SK-N-SH (cell line): ENCODE measurements around the gene COCH. TPM values are rescaled to one million over a fixed set of nuclear protein-coding genes. Genes with fewer than 3 reads are reported as not detected.

Source experiments
- CTCF ChIA-PET: fragments of 300-600, 350-600 bp; formaldehyde crosslinking; extraction: SDS; loops from one replicate; lab custom pipeline; 2021; lab: Yijun Ruan, JAX
- POLR2A ChIA-PET: fragments of 350-600 bp; sonication (Branson Sonifier 250); formaldehyde crosslinking; extraction: SDS; loops from one replicate; lab custom pipeline; 2020; ENCODE audit warnings: antibody characterized with exemption, inconsistent platforms; lab: Yijun Ruan, JAX
- DNase-seq: peaks from one replicate; pipeline ENCODE4 v3.0.0; 2012
- H2AFZ ChIP-seq: fragments of 200-600 bp; sonication (generic); 2 replicates; pipeline ENCODE4 v1.8.1; 2016; ENCODE audit warnings: antibody characterized with exemption, mild to moderate bottlenecking, low read depth
- H3F3A ChIP-seq: fragments of 200-600 bp; sonication (generic); replicated peaks from 2 replicates; pipeline ENCODE3; 2016; ENCODE audit warnings: antibody characterized with exemption, mild to moderate bottlenecking; ENCODE audit not compliant: insufficient read depth
- H3K27ac ChIP-seq, 2 experiments: fragments of 200-500 bp in 1 of 2; fragments of 200-600 bp in 1 of 2; sonication (Bioruptor generic) in 1 of 2; sonication (generic), shearing (Covaris generic) in 1 of 2; 2 replicates each; pipeline versions ENCODE4 v1.5.1 to v1.6.1; 2014 to 2016; ENCODE audit warnings: low read depth in 2 of 2, inconsistent platforms in 1 of 2, low read length in 1 of 2, mild to moderate bottlenecking in 1 of 2, mixed read lengths in 1 of 2
- H3K27me3 ChIP-seq: fragments of 200-600 bp; sonication (generic), shearing (Covaris generic); 2 replicates; pipeline ENCODE4 v1.6.1; 2016; ENCODE audit warnings: mixed run types; ENCODE audit not compliant: insufficient read depth
- H3K36me3 ChIP-seq, 2 experiments: fragments of 200-500 bp in 1 of 2; fragments of 200-600 bp in 1 of 2; sonication (Bioruptor generic) in 1 of 2; sonication (generic) in 1 of 2; replicated peaks in 1 of 2; 2 replicates each; pipeline versions ENCODE3 to v1.5.1; 2014 to 2016; ENCODE audit warnings: low read length in 1 of 2, mild to moderate bottlenecking in 1 of 2; ENCODE audit not compliant: insufficient read depth in 2 of 2, control insufficient read depth in 1 of 2
- H3K4me1 ChIP-seq, 2 experiments: fragments of 200-500 bp in 1 of 2; fragments of 200-600 bp in 1 of 2; sonication (Bioruptor generic) in 1 of 2; sonication (generic), shearing (Covaris generic) in 1 of 2; 2 replicates each; pipeline versions ENCODE4 v1.5.1 to v1.6.1; 2014 to 2016; ENCODE audit warnings: low read depth in 1 of 2, low read length in 1 of 2, mixed run types in 1 of 2; ENCODE audit not compliant: insufficient read depth in 2 of 2, control insufficient read depth in 1 of 2
- H3K4me2 ChIP-seq: fragments of 200-600 bp; sonication (generic), shearing (Covaris generic); 2 replicates; pipeline ENCODE4 v1.6.1; 2017; ENCODE audit warnings: mixed run types
- H3K4me3 ChIP-seq, 2 experiments: fragments of 200-500 bp in 1 of 2; fragments of 200-600 bp in 1 of 2; sonication (Bioruptor generic) in 1 of 2; sonication (generic), shearing (Covaris generic) in 1 of 2; 2 replicates each; pipeline versions ENCODE4 v1.5.1 to v1.8.1; 2014 to 2016; ENCODE audit warnings: low read depth in 2 of 2, inconsistent platforms in 1 of 2, low read length in 1 of 2, mild to moderate bottlenecking in 1 of 2, mixed read lengths in 1 of 2, moderate library complexity in 1 of 2
- H3K79me2 ChIP-seq: fragments of 200-600 bp; sonication (generic); 2 replicates; pipeline ENCODE4 v1.8.1; 2017; ENCODE audit warnings: mild to moderate bottlenecking; ENCODE audit not compliant: insufficient read depth
- H3K9ac ChIP-seq: fragments of 200-600 bp; sonication (generic); 2 replicates; pipeline ENCODE4 v1.6.1; 2017; ENCODE audit warnings: mixed run types
- H3K9me2 ChIP-seq: fragments of 200-600 bp; sonication (generic); 2 replicates; pipeline ENCODE4 v1.6.1; 2017; ENCODE audit warnings: mixed run types
- H3K9me3 ChIP-seq: fragments of 200-600 bp; sonication (generic); 2 replicates; pipeline ENCODE4 v1.6.1; 2017; ENCODE audit warnings: mixed run types, mild to moderate bottlenecking, moderate library complexity
- H4K20me1 ChIP-seq: fragments of 200-600 bp; sonication (generic); 2 replicates; pipeline ENCODE4 v1.6.1; 2017; ENCODE audit warnings: mild to moderate bottlenecking, mixed run types; ENCODE audit not compliant: insufficient read depth
- CTCF ChIP-seq: fragments of 200-600 bp; sonication (generic); IDR thresholded peaks from 2 replicates; pipeline ENCODE4 v1.6.1; 2017; ENCODE audit warnings: antibody characterized with exemption, mild to moderate bottlenecking, moderate library complexity
- ELF1 ChIP-seq: IDR thresholded peaks from 2 replicates; pipeline ENCODE4 v1.4.0; 2012
- EZH2phosphoT487 ChIP-seq: fragments of 200-600 bp; sonication (generic); IDR thresholded peaks from 2 replicates; pipeline ENCODE4 v1.6.1; 2017; ENCODE audit warnings: low read depth, mixed run types, mild to moderate bottlenecking, antibody characterized with exemption, moderate library complexity, borderline replicate concordance
- FOXJ3 ChIP-seq: sonication (generic); formaldehyde crosslinking; IDR thresholded peaks from 2 replicates; pipeline ENCODE4 v1.5.1; 2020; ENCODE audit warnings: mild to moderate bottlenecking, missing genetic modification reagents
- FOXM1 ChIP-seq: IDR thresholded peaks from 2 replicates; pipeline ENCODE4 v1.4.0; 2012; ENCODE audit warnings: low read depth, mild to moderate bottlenecking
- GABPA ChIP-seq: IDR thresholded peaks from 2 replicates; pipeline ENCODE4 v1.4.0; 2012; ENCODE audit warnings: low read depth, mild to moderate bottlenecking
- GATA2 ChIP-seq: sonication (generic); formaldehyde crosslinking; IDR thresholded peaks from 2 replicates; pipeline ENCODE4 v1.5.0; 2020; ENCODE audit warnings: mild to moderate bottlenecking, missing genetic modification reagents
- MAX ChIP-seq: IDR thresholded peaks from 2 replicates; pipeline ENCODE4 v1.4.0; 2012; ENCODE audit warnings: low read depth
- MEF2A ChIP-seq: IDR thresholded peaks from 2 replicates; pipeline ENCODE4 v1.4.0; 2012; ENCODE audit warnings: low read depth, borderline replicate concordance
- NFIC ChIP-seq: IDR thresholded peaks from 2 replicates; pipeline ENCODE4 v1.4.0; 2012; ENCODE audit warnings: borderline replicate concordance
- PBX3 ChIP-seq: IDR thresholded peaks from 2 replicates; pipeline ENCODE4; 2012
- RAD21 ChIP-seq: IDR thresholded peaks from 2 replicates; pipeline ENCODE4 v1.6.1; 2012; ENCODE audit warnings: mild to moderate bottlenecking, low read length
- RFX5 ChIP-seq: IDR thresholded peaks from 2 replicates; pipeline ENCODE4 v1.6.1; 2012; ENCODE audit warnings: mild to moderate bottlenecking, improper control_type of control experiment, low read length
- SIN3A ChIP-seq: IDR thresholded peaks from 2 replicates; pipeline ENCODE4 v1.6.1; 2012; ENCODE audit warnings: low read depth, mild to moderate bottlenecking, low read length, moderate library complexity, borderline replicate concordance
- SMC3 ChIP-seq: IDR thresholded peaks from 2 replicates; pipeline ENCODE4 v1.6.1; 2012; ENCODE audit warnings: low read depth, low read length, improper control_type of control experiment
- TAF1 ChIP-seq: IDR thresholded peaks from 2 replicates; pipeline ENCODE4 v1.6.1; 2012; ENCODE audit warnings: low read depth, mild to moderate bottlenecking, low read length, moderate library complexity, borderline replicate concordance
- USF1 ChIP-seq: IDR thresholded peaks from 2 replicates; pipeline ENCODE4 v1.4.0; 2012; ENCODE audit warnings: low read depth, borderline replicate concordance
- USF2 ChIP-seq: fragments of 150-350 bp; IDR thresholded peaks from 2 replicates; pipeline ENCODE4 v1.6.1; 2017; ENCODE audit warnings: antibody characterized with exemption, low read length, low read depth, borderline replicate concordance
- YY1 ChIP-seq: IDR thresholded peaks from 2 replicates; pipeline ENCODE4 v1.4.0; 2012; ENCODE audit warnings: low read depth, mild to moderate bottlenecking
- polyA plus RNA-seq, 3 experiments: library from polyadenylated mRNA; depleted of rRNA; stranded (reverse); fragments of >200 nt; gene quantifications; 2 replicates each; pipeline ENCODE4 v1.2.3, GENCODE V29; 2012

COCH gene
- polyA plus RNA-seq, 1 of the 3 experiments (the other 2 are of a cell fraction), result 9.3 TPM

- H3K27ac ChIP-seq, result no peak overlapping the region
- POLR2A ChIA-PET, result no interaction called here
These were observed 32.6 kb downstream of the COCH start for GRCh38 chr14:30906752-30907658.

More at GRCh38 chr14:30906752-30907658, 32.6 kb downstream of the COCH start:
- Histone ChIP-seq H3F3A (peaks cover 9% of the 10 kb centered on the region), H3K79me2 (no peaks in the 10 kb centered on the region), H3K36me3 (peaks cover 66 to 80% of the 10 kb centered on the region in 2 experiments), H3K9me3 (no peaks in the 10 kb centered on the region), H3K9me2 (no peaks in the 10 kb centered on the region), H4K20me1 (no peaks in the 10 kb centered on the region), H3K4me1 (no peaks in the 10 kb centered on the region; a peak in 1 of 4 replicates), H2AFZ (no peak overlapping the region), H3K27me3 (no peaks in the 10 kb centered on the region), H3K4me2 (no peak overlapping the region), H3K9ac (no peak overlapping the region), H3K4me3 (no peak overlapping the region)
- CTCF ChIA-PET, result interaction anchor here (0.7 to 2.0 kb wide), 6 partner anchors 12 to 492 kb away, joined by 3 to 7 read pairs (median 4); no protein-coding TSS in a partner anchor
- DNase-seq, result peak; percentile 26
- TF ChIP-seq MAX (no peak), SMC3 (peak; percentile 20; the same call in 1 of the 2 replicates), TAF1 (no peak), NFIC (no peak), FOXJ3 (CRISPR knock-in tag) (no peak), YY1 (no peak), FOXM1 (no peak), SIN3A (no peak), CTCF (peak; percentile 59), GABPA (no peak), USF2 (no peak), EZH2phosphoT487 (no peak), RFX5 (no peak), ELF1 (no peak), USF1 (no peak), RAD21 (peak; percentile 73), MEF2A (no peak), GATA2 (CRISPR knock-in tag) (no peak), PBX3 (no peak)
